GM12878 (cell line): ENCODE data around the gene SRPK3.

ENCODE experiments used
- CTCF ChIP-seq, 3 experiments: IDR thresholded peaks in 2 of 3; conservative IDR thresholded peaks in 1 of 3; 2 replicates each; pipeline ENCODE4 v1.5.1; 2011; ENCODE audit warnings: low read depth in 3 of 3, low read length in 3 of 3, mild to moderate bottlenecking in 3 of 3, control low read depth in 2 of 3, moderate library complexity in 2 of 3, inconsistent platforms in 1 of 3, mixed read lengths in 1 of 3; ENCODE audit not compliant: control insufficient read depth in 2 of 3, insufficient read depth in 1 of 3; ENCODE audit errors: extremely low read depth in 1 of 3
- RAD21 ChIP-seq: IDR thresholded peaks from 2 replicates; pipeline ENCODE4 v1.6.1; 2011; ENCODE audit warnings: mild to moderate bottlenecking, low read depth, low read length, moderate library complexity; ENCODE audit not compliant: insufficient read depth
- SREBF2 ChIP-seq: IDR thresholded peaks from 2 replicates; pipeline ENCODE4 v1.6.1; 2012; ENCODE audit warnings: mild to moderate bottlenecking, low read length

DNA sequence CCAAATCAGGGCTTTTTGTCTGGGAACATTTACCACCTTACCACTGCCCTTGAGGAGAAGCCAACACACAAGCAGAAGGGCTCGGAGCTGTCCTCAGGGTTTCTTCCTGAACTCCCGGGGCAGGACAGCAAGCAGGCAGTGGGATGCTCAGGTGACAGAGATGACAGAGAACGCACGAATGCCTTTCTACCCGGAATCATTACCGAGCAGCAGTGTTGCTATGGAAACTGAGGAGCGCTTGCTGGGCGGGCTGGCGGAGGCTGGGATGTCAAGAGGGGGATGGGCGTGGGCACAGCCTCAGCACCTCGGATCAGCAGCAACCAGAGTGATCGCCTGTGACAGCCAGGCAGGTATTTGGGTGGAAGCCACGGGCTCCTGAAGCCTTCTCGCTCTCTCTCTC is 31.4 kb downstream of the SRPK3 start:
- TF ChIP-seq SREBF2 (no peak), CTCF (IDR thresholded peaks at IDR 0.05 in 2 of 3, conservative IDR thresholded peaks at IDR 0.05 in 1 of 3; ENCODE audit: control insufficient read depth in 2 of 3, extremely low read depth in 1 of 3, insufficient read depth in 1 of 3, low read depth in 3 of 3, low read length in 3 of 3) (no peak), RAD21 (no peak)
